ENCODE results near the gene DRC7. TPM values are rescaled to one million over a fixed set of nuclear protein-coding genes. Genes with fewer than 3 reads are reported as not detected.

The DRC7 gene
- total RNA-seq, 6 experiments from 2014 or later: not detected

GRCh38 chr16:57679016-57679415, 15.6 kb upstream of the DRC7 start:
- Mint-ChIP-seq H3K27me3 (ENCODE audit: insufficient read depth) (peaks cover 34% of the 10 kb centered on the region), H3K4me3 (no peak overlapping the region), H3K36me3 (ENCODE audit: low read depth) (no peaks in the 10 kb centered on the region), H3K27ac (no peak overlapping the region), H3K4me1 (ENCODE audit: low read depth) (no peaks in the 10 kb centered on the region), H3K9me3 (no peaks in the 10 kb centered on the region)
- no peak for DNase-seq
- no peak for TF ChIP-seq CTCF (IDR thresholded peaks at IDR 0.05)

GRCh38 chr16:57679767-57680482, 14.7 kb upstream of the DRC7 start:
- no peak for TF ChIP-seq CTCF (IDR thresholded peaks at IDR 0.05)
- Mint-ChIP-seq H3K9me3 (no peaks in the 10 kb centered on the region), H3K4me3 (no peak overlapping the region), H3K27ac (no peak overlapping the region), H3K4me1 (ENCODE audit: low read depth) (no peaks in the 10 kb centered on the region), H3K36me3 (ENCODE audit: low read depth) (no peaks in the 10 kb centered on the region), H3K27me3 (ENCODE audit: insufficient read depth) (peaks cover 39% of the 10 kb centered on the region)
- no peak for DNase-seq

- no peak overlapping the region for H3K4me3 Mint-ChIP-seq
- no peak for TF ChIP-seq CTCF (IDR thresholded peaks at IDR 0.05)
- peaks cover 40% of the 10 kb centered on the region for H3K27me3 Mint-ChIP-seq (ENCODE audit: insufficient read depth)
- DNase-seq: no peak
- no peaks in the 10 kb centered on the region for H3K36me3 Mint-ChIP-seq (ENCODE audit: low read depth)
- H3K9me3 Mint-ChIP-seq: no peaks in the 10 kb centered on the region
- no peaks in the 10 kb centered on the region for H3K4me1 Mint-ChIP-seq (ENCODE audit: low read depth)
- H3K27ac Mint-ChIP-seq: no peak overlapping the region
These were observed 13.7 kb upstream of the DRC7 start for GRCh38 chr16:57680842-57681375.

- no peaks in the 10 kb centered on the region for H3K4me1 Mint-ChIP-seq (ENCODE audit: low read depth)
- H3K9me3 Mint-ChIP-seq: no peaks in the 10 kb centered on the region
- no peak for TF ChIP-seq CTCF (IDR thresholded peaks at IDR 0.05)
- no peaks in the 10 kb centered on the region for H3K36me3 Mint-ChIP-seq (ENCODE audit: low read depth)
- H3K4me3 Mint-ChIP-seq: no peak overlapping the region
- peaks cover 32% of the 10 kb centered on the region for H3K27me3 Mint-ChIP-seq (ENCODE audit: insufficient read depth)
- no peak overlapping the region for H3K27ac Mint-ChIP-seq
- DNase-seq: no peak
These were observed 12.5 kb upstream of the DRC7 start for GRCh38 chr16:57681950-57682728.

- DNase-seq: no peak
- Mint-ChIP-seq H3K27me3 (ENCODE audit: insufficient read depth) (peaks cover 33% of the 10 kb centered on the region), H3K27ac (no peak overlapping the region)
These were observed 11.6 kb upstream of the DRC7 start for GRCh38 chr16:57682809-57683635.

More at GRCh38 chr16:57682809-57683635, 11.6 kb upstream of the DRC7 start:
- no peaks in the 10 kb centered on the region for H3K4me1 Mint-ChIP-seq (ENCODE audit: low read depth)
- no peaks in the 10 kb centered on the region for H3K36me3 Mint-ChIP-seq (ENCODE audit: low read depth)
- no peak overlapping the region for H3K4me3 Mint-ChIP-seq
- no peaks in the 10 kb centered on the region for H3K9me3 Mint-ChIP-seq
- no peak for TF ChIP-seq CTCF (IDR thresholded peaks at IDR 0.05)
